Middle frontal gyrus (tissue), 1 donor: ENCODE results near the gene NFASC.

Experiments
- DNase-seq: peaks from one replicate; pipeline ENCODE4 v3.0.0-alpha.2; 2015; ENCODE audit warnings: low spot score; ENCODE audit errors: extremely low spot score

The NFASC gene

GRCh38 chr1:204858363-204858821 lies 12.3 kb upstream of the NFASC start:
- no peak for DNase-seq

DNA sequence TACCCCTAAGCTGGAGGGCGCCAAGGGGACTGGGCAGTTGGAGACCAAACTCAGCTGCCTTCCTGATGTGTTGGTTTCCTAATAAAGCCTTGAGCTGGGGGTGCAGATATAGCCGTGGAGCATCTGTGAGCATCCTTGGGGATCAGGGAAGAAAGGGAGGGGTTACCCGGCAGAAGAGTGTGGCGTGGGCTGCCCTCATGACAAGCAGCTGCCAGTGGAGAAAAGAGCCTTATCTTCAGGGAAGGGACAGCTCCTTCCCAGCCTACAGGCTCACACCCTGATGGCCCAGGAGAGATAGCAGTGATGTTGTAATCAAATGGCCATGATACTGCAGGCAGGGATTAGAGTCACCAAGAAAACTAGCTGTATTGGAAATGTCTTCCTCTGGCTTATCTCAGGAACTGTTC lies 10.8 kb upstream of the NFASC start:
- no peak for DNase-seq

DNA sequence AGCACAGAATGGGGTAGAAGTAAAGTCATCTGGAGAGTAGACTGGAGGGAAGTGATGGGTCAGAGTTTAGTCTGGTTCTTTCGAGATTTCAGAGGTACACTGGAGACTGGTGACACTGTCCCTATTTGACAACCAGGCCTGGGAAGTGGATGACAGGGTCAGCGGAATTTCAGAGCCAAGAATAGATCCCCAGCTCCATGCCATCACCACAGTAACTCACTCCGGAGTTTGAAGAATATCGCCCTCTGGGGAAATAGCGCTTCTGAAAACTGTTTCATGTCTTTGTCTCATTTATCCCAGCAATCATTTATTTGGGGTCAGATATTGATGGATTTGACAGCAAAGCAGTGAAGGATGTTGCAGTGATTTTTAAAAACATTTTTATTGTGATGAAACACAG lies 7.6 kb upstream of the NFASC start:
- no peak for DNase-seq

DNA sequence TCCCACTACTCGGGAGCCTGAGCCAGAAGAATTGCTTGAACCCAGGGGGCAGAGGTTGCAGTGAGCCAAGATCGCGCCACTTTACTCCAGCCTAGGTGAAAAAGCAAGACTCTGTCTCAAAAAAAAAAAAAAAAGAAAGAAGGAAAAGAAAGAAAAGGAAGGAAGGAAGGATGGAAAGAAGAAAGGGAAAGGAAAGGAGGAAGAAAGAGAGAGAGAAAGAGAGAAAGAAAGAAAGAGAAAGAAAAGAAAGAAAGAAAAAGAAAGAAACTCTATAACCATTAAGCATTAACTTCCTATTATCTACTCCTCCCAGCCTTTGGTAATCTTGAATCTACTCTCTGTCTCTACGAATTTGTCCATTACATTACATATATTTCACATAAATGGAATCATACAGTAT lies 6.9 kb upstream of the NFASC start:
- DNase-seq: no peak

DNA sequence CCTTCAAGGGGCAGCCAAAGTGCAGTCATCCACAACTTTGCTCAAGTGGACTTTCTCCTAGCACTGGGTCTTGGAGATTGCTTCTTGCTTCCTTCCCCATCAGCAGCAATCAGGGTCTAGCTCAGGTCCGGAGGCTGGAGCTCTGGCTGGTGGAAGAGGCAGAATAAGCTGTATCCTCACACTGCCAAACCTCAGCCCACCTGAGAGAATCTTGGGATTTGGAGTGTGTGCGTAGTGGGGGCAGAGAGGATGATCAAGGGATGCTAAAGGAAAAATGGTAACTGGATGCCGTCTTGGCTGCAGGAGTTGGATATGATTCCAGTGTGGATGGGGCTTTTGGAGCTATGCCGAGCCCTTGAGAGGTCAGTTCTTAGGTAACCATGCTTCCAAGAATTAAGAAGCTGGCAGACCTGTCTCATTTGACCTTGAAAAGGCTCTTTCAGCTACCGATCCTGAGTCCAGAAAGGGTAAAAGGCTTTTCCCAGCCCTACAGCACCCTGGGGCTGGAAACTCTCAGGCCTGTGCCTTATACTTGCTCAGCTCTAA lies 4.5 kb upstream of the NFASC start:
- no peak for DNase-seq

DNA sequence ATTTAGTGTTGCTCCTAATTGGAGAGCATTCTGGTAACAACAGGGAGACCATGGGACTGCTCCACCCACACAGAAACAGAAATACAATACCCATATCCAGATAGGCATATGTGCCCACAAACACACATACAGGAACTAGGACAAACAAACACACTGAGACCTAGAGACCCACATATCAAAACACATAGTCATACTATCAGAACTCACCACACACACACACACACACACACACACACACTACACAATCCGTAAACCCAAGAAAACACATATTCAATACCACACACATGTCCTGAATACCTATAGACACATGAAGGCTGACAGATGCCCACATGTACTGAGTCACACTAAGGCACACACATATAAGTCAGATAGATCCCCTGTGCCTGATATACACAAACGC lies 3.5 kb upstream of the NFASC start:
- no peak for DNase-seq

DNA sequence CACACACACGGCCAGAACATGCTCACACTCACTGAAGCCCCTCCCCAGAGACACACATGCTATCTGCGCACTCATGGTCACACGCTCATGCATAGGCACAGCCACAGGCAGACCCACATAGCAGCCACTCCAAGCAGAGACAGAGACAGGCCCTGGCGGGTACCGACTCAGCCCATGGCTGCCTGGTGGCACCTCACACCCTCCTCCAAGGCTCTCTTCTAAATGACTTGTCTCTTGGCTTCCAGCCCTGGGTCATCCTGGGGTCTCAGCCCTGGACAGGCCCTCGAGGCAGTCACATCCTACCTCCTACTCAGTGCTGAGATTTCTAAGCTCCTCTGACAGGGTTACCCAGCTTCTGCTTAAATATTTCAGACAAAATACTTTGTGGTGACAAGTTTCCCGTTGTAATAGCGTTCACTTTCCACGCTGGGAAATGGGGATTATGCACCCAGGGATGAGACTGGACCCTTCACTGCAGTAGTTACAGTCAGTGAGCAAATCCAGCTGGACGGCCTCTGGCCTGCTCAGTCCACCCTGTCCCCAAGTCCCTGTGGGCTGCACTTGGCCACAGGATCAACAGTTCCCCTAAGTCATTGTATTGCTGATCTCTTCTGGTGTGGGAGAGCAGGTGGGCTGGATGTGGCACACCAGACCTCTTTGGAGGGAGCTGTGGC lies 2.9 kb upstream of the NFASC start:
- DNase-seq: no peak

GRCh38 chr1:204868340-204868700 lies 2.3 kb upstream of the NFASC start:
- DNase-seq: no peak

DNA sequence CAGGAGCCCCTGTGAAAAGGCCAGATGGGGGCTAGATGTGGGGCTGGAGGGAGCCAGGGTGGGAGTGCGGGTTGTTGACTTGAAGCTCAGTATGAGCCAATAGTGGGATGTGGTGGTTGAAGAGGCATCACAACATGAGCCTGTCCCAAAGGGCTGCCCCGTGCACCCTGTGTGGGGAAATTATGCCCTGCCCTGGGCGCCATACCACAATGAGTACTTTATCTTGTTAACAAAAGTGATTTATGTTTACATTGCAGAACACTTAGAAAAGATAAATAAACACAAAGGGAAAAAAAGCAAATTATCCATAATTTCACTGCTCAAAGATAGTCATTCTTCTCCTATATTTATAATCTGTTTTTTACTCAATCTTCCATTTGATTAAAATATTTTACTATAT lies 1.6 kb upstream of the NFASC start:
- DNase-seq: no peak

DNA sequence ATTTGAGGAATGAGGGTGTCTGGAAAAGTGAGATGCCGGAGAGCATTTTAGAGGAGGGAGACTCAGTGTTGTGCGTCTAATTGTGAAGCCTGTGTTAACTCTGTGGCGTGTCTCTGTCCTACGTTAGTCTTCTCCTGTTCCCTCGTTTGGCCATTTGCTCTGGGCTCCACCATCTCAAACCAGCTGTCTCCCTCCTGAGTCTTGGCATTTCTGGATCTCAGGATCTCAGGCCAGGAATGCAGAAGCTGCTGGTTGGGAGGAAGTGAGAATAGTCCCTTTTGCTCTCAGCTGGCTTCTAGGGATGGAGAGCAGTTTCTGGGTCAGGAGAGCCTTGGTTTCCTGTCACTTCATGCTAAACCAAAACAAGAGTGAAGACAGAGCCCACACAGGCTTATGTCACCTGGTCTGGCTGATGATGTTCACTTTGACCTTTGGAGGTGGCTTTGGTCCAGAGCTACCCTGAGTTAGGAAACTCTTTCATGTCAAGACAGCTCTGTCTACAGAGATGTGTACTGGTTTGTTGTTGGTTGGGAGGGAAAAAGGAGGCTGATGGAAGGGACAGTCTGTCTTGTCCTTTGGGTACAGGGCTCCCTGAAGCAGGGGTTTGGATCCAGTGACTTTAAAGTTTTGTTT lies 859 bp downstream of the NFASC start:
- no peak for DNase-seq

DNA sequence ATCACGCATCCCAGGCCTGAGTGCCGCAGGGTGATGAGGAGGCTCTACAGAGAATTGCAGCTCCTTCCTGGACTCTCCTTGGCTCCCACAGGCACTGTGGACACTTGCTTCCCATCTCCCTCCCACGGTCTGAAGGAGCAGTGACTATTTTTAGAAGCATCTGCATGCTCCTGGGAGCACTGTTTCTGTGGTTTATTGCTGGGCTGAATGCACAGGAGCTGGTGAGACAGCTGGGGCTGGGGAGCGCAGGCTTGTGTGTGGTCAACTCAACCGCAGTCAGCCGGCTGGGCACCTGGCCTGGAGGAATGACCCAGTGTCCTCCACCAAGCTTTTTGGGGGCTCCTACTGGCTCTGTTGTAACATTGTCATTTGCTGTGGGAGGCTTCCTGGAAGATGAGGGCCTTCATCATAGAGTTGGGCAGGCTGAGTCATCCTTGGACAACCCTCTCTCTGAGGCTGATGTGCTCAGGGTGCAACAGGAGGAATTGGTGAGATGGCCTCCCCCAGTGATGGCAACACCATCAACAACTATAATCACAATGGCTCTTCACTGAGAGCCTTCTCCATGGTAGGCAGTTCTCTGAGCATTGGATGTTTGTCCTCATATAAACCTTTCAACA lies 1.7 kb downstream of the NFASC start:
- no peak for DNase-seq

- DNase-seq: no peak
Measured at GRCh38 chr1:204873176-204873575, 2.5 kb downstream of the NFASC start.

- DNase-seq: no peak
Measured at GRCh38 chr1:204873714-204874113, 3.1 kb downstream of the NFASC start.

- no peak for DNase-seq
Measured at GRCh38 chr1:204874274-204874673, 3.6 kb downstream of the NFASC start.

- no peak for DNase-seq
Measured at GRCh38 chr1:204875255-204875654, 4.6 kb downstream of the NFASC start.

DNA sequence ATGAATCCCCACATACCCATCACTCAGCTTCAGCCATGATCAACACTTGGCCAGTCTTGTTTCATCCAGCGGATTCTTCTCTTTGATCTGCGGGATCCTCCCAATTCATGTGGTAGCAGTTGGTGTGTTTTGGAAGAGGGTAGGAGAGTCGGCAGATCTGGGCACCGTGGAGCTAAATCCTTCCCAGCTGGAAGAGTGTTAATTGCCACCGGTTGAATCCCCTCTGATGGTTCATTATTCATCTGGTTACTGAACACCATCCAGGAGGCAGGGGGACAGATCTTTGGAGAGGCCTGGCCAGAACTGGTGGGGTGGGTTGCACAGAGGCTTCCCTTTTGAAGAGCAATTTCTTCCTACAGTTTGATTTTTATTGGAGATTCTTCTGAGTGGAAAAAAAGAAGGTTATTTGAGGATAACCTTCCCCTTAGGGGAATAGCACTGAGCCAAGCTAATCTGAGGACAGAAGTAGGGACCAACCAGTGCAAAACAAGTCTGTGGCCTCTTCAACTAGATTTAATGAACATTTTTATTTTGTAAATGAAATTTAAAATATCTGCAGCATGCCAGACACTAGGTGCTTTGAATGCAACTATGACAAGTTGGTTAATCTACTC lies 8.1 kb downstream of the NFASC start:
- no peak for DNase-seq

DNA sequence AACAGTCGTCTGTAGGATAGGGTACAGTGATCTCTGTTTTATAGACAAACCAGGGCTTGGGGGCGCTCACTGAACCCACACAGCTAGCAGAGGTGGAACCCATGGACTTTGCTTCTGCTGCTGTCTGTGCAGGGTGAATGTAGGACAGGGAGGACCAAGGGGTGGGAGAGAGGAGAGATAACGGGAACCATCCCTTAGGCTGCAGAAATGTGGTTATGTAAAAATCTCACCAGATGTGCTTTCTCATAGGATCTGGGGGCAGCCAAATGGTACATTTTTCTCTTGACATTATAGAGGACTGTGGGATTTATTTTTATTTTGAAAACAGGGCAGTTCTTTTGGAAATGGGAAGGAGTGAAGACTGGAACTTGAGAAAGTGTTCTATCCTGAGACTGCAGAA lies 8.7 kb downstream of the NFASC start:
- no peak for DNase-seq

GRCh38 chr1:204880906-204881305 lies 10.2 kb downstream of the NFASC start:
- no peak for DNase-seq

DNA sequence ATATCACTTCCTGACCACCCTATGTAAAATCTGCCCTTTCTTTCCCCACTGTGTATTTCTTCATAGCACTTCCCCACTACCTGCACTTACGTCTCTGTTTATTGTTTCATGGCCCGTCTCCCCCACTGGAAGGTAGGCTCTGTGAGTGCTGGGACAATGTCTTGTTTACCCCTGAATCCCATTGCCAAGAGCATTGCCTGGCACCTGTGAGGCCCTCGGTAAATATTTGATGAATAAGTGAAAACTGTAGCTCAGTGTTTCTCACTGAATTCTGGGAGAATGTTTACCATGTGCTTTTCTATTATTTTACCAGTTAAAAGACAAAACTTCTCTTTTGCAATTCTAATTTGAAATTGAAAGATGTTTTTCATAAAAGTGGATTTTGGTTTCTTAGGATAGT lies 11.8 kb downstream of the NFASC start:
- no peak for DNase-seq

- DNase-seq: no peak
Measured at GRCh38 chr1:204883405-204883804, 12.7 kb downstream of the NFASC start.

GRCh38 chr1:204885288-204885711 lies 14.6 kb downstream of the NFASC start:
- DNase-seq: no peak

DNA sequence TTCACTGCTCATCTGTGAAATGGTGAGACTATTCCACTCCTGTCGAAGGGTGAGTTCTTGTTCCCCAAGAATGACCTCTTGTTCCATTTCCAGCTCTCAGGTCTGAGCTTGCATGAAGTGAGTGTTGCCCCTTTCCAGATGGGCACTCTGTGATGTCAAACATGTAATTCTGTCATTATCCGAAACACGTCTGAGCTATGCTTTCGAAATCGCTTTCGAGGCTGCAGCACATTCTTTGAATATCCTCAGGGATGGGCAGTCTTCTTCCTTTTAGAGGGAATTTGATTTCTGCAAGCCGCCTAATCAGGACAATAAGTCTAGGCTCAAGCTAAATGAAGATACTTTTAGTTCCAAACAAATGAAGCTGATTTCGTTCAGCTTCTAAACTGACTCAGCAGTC lies 15.1 kb downstream of the NFASC start:
- no peak for DNase-seq
